Forelimb muscle (tissue), 1 donor: ENCODE data around the gene TTLL5. TPM values are rescaled to one million over a fixed set of nuclear protein-coding genes. Genes with fewer than 3 reads are reported as not detected.
A peak's percentile ranks its signal among the peaks of the same experiment; 100 is the strongest.

Source experiments
- DNase-seq: peaks from one replicate; pipeline ENCODE4 v3.0.0-alpha.2; 2013; ENCODE audit warnings: low read depth
- polyA plus RNA-seq: library from polyadenylated mRNA; unstranded; fragments of 120-200 nt; gene quantifications from one replicate; pipeline ENCODE4 v1.2.1, GENCODE V29; 2013; ENCODE audit not compliant: insufficient read length

TTLL5 gene
- polyA plus RNA-seq, 1 donor = 17.7 TPM

- no peak for DNase-seq
Measured at GRCh38 chr14:75804570-75805275, 143.7 kb downstream of the TTLL5 start.

- no peak for DNase-seq
Measured at GRCh38 chr14:75805646-75806045, 144.6 kb downstream of the TTLL5 start.

GRCh38 chr14:75806352-75806832 is 145.3 kb downstream of the TTLL5 start:
- no peak for DNase-seq

GRCh38 chr14:75807667-75808360 is 146.8 kb downstream of the TTLL5 start:
- no peak for DNase-seq

GRCh38 chr14:75811136-75811829 is 150.2 kb downstream of the TTLL5 start:
- DNase-seq = no peak

GRCh38 chr14:75811872-75812499 is 150.9 kb downstream of the TTLL5 start:
- no peak for DNase-seq

- DNase-seq = no peak
Measured at GRCh38 chr14:75812622-75813021, 151.6 kb downstream of the TTLL5 start.

- no peak for DNase-seq
Measured at GRCh38 chr14:75820761-75821160, 159.7 kb downstream of the TTLL5 start.

GRCh38 chr14:75821831-75822521 is 160.9 kb downstream of the TTLL5 start:
- DNase-seq = no peak

- DNase-seq = no peak
Measured at GRCh38 chr14:75822522-75823141, 161.6 kb downstream of the TTLL5 start.

GRCh38 chr14:75823334-75823733 is 162.3 kb downstream of the TTLL5 start:
- DNase-seq = peak; percentile 81

- DNase-seq = no peak
Measured at GRCh38 chr14:75824318-75824717, 163.3 kb downstream of the TTLL5 start.

GRCh38 chr14:75825147-75825592 is 164.1 kb downstream of the TTLL5 start:
- peak; percentile 82 for DNase-seq

- DNase-seq = no peak
Measured at GRCh38 chr14:75826599-75826998, 165.6 kb downstream of the TTLL5 start.

GRCh38 chr14:75827331-75827730 is 166.3 kb downstream of the TTLL5 start:
- no peak for DNase-seq

- DNase-seq = no peak
Measured at GRCh38 chr14:75829316-75829715, 168.3 kb downstream of the TTLL5 start.

- DNase-seq = no peak
Measured at GRCh38 chr14:75831455-75831854, 170.4 kb downstream of the TTLL5 start.

GRCh38 chr14:75831952-75832351 is 170.9 kb downstream of the TTLL5 start:
- no peak for DNase-seq

- no peak for DNase-seq
Measured at GRCh38 chr14:75832621-75833297, 171.7 kb downstream of the TTLL5 start.

- DNase-seq = no peak
Measured at GRCh38 chr14:75833326-75834020, 172.4 kb downstream of the TTLL5 start.
